GM04504 (cell line): ENCODE results near the gene ARL4C.

Experiments used
- DNase-seq: peaks from one replicate; pipeline ENCODE4 v3.0.0-alpha.2; 2012; ENCODE audit warnings: low read depth

Gene ARL4C

GRCh38 chr2:234496835-234497593 is at the start of gene ARL4C:
Gene ARL4C (minus strand): TSS chr2:234497081. CDS start chr2:234496586, 495 bp downstream.
- DNase-seq, result peak; percentile 32

- no peak for DNase-seq
Observed at GRCh38 chr2:234544659-234545611, 48.1 kb upstream of the ARL4C start.

- DNase-seq, result no peak
Observed at GRCh38 chr2:234542742-234543141, 45.9 kb upstream of the ARL4C start.

DNA sequence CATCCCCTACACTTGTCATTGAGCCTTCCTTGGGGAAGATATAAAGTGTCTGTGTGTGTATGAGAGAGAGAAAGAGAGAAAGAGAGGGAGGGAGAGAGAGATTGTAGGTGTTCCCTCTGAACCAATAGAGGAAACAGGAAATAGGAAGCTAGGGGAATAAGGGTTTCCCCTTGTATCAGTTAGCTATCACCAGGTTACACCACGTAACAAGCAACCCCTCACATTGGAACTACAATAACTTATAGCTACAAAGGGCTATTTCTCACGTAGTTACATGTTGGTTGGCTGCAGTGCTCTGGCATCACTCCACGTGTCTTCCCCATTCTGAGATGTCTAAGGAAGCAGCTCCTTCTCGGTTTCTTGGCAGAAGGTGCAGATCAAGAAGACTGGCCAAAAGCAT is 41.0 kb upstream of the ARL4C start:
- DNase-seq, result no peak

GRCh38 chr2:234536178-234536965 is 39.5 kb upstream of the ARL4C start:
- no peak for DNase-seq

DNA sequence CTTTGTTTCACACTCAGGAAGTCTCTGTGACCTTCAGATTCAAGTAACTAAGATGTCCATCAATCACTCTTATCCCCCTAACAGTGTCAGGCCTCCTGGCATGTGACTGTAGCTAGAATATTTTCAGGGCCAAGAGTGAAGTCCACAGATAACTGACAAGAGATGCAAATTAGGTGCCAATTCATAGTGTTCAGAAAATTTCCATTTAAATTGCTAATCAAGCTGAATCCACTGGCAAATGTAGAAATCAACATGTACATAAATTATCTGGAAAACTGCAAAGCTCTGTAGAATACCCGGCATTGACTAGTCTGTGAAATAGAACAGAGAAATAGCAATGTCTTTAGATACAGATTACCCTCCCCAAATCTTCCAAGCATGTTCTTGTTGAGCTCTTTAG is 38.6 kb upstream of the ARL4C start:
- no peak for DNase-seq

GRCh38 chr2:234534515-234534914 is 37.6 kb upstream of the ARL4C start:
- no peak for DNase-seq

DNA sequence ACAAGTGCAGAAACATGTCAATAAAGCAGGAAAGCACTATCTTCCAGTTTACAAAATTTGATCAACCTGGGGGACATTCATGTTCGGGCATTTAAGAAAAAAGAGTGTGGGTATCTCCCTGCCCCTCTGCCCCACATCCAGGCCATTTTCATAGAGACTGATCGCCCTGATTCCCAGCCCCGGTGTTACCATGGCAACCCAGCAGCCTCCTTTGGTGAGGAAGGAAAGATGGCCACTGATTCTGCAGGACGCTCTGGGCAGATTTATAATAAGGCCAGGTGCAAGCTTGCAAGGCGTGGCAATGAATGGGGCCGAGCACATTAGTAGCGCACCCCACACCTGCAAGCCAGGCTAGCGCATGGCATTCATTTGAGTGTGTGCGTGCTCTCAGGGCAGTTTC is 36.7 kb upstream of the ARL4C start:
- no peak for DNase-seq

DNA sequence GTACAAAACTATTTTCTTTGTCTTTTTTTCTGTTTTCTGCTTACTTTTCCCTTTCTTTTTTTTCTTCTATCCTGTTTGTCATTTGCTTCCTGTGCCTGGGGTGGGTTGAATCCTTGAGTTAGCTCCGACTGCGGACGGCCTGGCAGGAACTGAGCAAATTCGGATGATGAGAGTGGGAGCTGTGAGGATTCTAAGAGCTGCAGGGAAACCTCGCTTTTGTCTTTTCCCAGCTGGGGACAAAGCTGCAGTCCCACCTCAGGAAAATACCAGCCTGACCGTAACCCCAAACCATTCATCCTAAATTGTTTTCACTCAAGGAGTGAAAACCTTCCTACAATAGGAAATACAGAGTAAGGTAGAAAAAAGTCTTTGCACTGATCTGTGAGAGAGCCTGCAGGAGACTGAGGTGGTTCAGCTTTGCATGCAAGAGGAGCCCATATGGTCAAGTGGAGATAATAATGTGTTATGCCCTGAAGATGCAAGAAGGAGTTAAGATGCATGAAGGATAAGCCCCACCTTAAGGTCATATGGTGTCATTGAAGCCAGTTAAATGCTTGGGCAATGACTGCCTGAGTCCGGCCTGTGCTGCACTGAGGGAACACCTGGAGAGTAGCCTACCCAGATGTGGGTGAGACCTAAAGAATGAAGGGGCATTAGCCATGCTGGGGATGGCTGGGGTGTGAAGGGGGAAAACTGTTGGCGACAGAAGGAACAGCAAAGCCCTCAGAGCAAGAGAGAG is 31.7 kb upstream of the ARL4C start:
- DNase-seq, result no peak

GRCh38 chr2:234526711-234527110 is 29.8 kb upstream of the ARL4C start:
- no peak for DNase-seq

DNA sequence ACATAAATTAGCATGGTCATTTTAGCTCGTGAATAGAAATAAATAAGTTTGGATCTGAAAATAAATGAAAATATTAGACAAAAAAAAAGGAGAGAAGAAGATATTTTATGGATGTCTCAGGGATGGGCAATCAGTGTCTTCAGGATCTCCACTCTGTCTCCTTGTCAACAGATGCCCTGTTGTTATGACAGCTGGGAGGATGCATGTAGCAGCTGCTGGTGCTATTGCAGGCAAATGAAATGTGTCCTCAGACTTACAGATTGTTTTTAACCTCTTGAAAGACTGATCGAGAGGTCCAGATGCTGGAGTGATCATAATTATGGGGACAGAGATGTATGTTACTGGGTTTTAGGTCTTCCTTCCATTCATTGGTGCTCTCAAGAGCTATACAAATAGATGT is 24.7 kb upstream of the ARL4C start:
- no peak for DNase-seq

- DNase-seq, result no peak
Observed at GRCh38 chr2:234518986-234519642, 22.2 kb upstream of the ARL4C start.

DNA sequence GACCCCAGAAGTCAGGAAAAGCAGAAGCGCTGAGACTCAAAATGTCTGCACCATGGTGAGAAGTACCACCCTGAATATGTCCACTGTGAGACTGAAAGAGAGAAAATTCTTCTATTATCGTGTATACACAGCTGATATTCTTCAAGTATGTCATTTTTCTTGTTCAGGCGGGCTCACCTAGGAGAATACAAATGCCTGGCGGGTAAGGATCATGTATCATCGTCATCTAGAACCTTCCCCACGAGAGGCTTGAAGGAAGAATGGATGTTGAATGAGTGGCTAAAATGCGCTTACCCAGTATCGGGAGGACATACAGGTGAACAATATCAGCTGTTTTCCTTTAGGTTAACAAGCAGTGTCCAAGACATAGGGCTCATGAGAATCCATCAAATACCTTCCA is 21.1 kb upstream of the ARL4C start:
- DNase-seq, result no peak

DNA sequence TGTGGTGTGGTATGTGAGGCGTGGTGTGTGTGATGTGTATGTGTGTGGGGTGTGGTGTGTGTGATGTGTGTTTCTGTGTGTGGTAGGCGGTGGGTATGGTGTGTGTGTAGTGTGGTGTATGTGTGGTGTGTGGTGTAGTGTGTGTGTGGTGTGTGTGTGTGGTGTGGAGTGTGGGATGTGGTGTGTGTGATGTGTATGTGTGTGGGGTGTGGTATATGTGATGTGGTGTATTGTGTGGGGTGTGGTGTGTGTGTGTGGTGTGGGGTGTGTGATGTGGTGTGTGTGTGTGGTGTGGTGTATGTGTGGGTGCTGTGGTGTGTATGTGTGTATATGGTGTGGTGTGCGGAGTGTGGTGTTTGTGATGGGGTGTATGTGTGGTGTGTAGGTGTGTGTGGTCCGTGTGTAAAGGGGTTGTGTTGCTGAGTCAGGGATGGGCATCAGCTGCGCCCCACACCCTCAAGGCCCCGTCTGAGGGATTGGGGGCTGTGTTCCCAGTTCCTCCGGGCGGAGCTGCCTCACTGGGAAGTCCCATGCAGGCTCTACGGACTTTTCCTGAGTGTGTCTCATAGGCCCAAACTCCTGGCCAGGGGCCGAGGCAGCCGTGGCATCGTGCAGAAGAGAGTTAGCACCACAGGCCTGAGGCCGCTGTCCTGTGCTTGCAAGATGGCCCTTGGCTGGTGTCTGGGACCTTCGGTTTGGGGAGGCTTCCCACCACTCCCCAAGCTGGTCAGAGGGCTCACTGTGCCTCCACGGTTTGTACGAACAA is 18.2 kb upstream of the ARL4C start:
- DNase-seq, result no peak

- DNase-seq, result no peak
Observed at GRCh38 chr2:234514099-234514498, 17.2 kb upstream of the ARL4C start.

- no peak for DNase-seq
Observed at GRCh38 chr2:234512884-234513669, 16.2 kb upstream of the ARL4C start.

DNA sequence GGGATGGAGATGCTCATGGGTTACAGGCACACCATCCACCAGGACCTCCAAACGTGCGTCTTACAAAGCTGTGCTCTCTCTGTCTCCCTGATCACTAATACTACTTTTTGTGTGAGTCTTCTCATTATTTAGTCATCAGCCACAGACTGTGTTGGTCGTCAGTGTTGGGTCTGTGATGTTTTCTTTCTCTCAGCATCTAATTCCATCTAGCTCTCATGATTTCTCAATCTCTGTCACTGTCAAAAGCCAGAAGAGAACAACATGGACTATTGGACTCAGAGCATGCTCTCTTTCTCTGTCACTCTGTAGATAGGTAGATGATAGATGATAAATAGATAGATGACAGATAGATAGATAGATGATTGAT is 6.0 kb upstream of the ARL4C start:
- DNase-seq, result no peak

DNA sequence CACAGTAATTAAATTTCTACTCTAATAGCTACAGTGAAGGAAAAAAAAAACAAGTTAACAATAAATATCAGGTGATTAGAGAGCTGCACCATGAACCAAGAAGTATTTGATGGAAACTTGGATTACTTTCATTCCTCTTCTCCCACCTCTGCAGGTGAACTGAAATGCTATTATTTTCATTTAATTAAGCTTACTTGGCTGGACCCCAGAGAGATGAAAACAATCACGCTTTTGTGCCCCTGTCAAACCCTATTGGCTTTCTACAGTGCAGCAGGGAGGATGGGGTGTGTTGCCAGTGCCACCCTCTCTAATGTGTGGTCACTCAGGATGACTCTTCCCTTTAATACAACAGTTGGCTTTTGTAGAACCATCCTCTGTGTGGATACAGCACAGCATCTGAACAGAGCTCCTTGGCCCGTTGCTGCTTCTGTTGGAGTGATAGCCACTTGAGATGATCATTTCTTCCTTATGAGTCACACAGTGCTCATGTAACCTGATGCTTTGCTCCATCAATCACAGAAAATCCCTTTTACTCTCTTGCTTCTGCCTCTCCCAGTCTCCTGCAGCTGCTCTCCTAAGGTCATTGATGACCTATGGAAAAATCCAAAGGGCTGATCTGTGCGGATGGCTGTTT is 5.5 kb upstream of the ARL4C start:
- peak; percentile 34 for DNase-seq

GRCh38 chr2:234500394-234501006 is 3.6 kb upstream of the ARL4C start:
- DNase-seq, result no peak
